ENCODE results near the gene NUP37.

NUP37 gene

DNA sequence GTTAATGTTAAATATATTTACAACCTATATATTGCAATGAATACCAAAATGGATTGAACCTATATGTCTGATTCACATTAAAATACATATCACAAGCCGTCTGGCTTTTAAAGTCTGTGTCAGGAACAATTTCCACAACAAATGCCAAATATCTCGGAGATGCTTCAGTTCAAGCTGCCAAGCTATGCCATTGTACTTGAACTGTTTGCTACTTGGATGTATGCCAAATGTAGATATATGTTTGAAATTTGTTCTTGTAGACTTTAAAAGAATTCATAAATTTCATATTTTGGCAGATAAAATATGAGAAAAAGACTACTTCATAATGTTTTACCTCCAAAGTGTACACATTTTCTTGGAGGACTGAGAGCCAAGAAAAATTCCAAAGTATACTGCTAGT, 95.1 kb downstream of the NUP37 start:
- no peak for DNase-seq

DNA sequence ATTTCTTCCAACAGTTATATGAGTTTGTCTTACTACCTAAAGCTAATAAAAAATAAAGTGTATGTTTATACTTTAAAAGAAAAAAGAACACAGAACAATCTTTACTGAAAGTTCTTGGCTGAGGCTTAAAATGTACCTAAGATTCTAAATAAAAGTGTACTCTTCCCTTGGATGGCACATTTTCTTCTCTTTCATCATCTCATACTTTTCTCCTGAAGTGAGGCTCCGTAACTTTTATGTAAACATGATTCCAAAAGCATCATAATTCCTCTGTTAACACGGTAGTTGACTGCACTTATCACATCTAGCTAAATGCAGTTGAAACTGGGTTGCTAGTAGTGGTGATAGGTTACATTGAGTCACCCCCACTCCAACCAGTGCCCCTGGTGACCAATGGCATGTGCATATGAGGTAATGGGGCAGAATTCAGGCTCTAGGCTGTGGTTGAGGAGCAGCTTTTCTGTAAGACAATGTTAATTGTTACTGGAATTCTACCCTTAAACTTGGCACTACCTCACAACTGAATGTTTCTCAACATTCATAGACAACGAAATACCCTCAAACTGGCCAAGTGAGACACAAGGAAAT, 96.5 kb downstream of the NUP37 start:
- DNase-seq, result no peak

Measured in GF-D8 (cell line).